GM21381 (cell line): ENCODE data around the gene BMP8A.
"Not testable (repeated sequence)": the region's sequence is repeated elsewhere in the genome, so short reads cannot be mapped to it uniquely, and the experiment has no call there.

Source experiments
- ATAC-seq: cut with Tn5 transposase; IDR thresholded peaks from one replicate; pipeline ENCODE4 v1.9.1; 2021; ENCODE audit warnings: mild to moderate bottlenecking, moderate library complexity; ENCODE audit not compliant: unreplicated experiment

BMP8A gene

DNA sequence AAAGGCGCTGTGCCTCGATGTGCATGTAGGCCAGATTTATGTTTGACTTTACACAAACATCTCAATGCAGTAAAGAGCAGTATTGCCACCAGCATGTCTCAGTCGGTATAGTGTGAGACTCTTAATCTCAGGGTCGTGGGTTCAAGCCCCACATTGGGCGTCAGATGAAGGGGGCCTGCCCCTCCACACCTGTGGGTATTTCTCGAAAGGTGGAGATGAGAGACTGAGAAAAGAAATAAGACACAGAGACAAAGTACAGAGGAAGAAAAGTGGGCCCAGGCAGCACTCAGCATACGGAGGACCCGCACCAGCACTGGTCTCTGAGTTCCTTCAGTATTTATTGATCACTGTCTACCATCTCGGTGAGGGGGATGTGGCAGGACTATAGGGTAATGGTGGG, 13.0 kb downstream of the BMP8A start:
- not testable (repeated sequence) for ATAC-seq

DNA sequence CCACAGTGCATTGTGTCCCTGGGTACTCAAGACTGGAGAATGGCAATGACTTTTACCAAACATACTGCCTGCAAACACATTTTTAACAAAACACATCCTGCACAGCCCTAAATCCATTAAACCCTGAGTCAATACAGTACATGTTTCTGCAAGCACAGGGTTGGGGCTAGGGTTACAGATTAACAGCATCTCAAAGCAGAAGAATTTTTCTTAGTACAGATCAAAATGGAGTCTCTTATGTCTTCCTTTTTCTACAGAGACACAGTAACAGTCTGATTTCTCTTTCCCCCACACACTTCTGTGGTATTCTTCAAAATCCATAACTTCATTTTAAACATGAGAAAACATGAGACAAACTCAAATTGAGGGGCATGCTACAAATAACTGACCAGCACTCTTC, 13.9 kb downstream of the BMP8A start:
- ATAC-seq, result no peak

DNA sequence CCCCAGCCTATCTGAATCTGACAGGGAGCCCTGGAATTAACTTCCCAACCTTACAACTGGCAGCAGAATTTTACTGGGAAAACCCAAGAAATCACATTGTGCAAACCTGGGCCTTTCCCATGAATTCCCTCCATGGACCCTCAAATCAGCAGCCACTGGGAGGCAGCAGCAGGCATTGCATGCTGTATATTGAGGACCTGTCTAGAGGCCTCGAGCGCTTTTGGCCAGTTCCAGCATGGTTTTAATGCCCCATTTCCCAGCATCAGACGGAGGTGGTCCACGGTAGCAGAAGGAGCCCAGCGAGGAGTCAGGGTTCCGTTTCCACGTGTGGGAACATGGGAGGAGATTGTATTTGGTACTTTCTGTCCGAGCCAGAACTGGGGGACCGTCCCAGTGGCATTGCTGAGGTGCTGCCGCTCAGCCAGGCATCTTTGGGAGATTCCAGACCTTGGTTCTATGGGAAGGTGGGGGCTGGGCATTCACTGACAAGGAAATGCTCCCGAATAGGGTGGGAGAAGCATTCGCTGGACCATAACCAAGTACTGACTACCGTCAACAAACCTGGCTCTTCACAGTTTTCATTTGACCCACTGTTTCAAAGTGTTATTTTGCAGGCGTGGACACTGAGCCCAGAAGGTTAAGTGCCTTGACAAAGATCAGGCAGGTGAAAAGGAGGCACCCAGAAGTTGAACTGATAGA, 15.9 kb downstream of the BMP8A start:
- no peak for ATAC-seq

DNA sequence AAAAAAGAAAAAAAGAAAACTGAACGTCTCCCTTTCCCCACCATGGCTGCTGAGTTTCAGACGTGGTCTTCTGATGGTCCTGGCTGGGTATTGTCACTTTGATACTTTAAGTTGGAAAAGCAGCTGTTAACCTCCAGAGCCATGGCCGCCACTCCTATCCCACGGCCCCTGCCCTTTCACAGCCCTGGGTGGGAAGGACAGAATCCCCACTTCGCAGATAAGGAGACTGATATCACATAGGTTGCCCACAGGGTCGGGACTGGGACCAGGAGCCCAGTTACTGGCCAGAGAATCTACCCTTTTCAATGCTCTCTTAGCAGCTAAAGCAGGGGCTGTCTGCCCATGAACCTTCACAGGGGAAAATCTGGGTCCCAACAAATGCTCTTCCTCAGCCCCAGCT, 16.8 kb downstream of the BMP8A start:
- ATAC-seq, result no peak

DNA sequence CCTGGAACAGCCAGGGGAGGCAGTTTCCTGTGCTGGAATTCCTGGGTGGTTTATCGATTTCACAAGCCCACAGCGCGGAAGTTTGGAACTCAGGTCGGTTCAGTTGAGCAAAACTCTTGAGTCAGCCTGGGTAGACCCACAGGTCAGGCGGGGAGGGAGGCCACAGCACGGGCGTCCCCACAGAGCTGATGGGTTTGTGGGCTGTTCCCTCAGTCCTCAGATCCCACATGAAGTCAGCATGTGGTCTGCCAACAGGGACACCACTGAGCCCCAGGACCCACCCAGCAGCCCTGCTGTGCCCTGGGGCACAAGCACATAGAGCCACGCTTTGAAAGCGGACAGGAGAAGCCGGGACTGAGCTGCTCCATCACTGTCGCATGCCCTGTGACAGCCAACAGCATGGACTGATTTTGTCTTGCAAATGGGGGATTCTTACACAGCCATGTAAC, 17.4 kb downstream of the BMP8A start:
- ATAC-seq, result peak; percentile 22

DNA sequence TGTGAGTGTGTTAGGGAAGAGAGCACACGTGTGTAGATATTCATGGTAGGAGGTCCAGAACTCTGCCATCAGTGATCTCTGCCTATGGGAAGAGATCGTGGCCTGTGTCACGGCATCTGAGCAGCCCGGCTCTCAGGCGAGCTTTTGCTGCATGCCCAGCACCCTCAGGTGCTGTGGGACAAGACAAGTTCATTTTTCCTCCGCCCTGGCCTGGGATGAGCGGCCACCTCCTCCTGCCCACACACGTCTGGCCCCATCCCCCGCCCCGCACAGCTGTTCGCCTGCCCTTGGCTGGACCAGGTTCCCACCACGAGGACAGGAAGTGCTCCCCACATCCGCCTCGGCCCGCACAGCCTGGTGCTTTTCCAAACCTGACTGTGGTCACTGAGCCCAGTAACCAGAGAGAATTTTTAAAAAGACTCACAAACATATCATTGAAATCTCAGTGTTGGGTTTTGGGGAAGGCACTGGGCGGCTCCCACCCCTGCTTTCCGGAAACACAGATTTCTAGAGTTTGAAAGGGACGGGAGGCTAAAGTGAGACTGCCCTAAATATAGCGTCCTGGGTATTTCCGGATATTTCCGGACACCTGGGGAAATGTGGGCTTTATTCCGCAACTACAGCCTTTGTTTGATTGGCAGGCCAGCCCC, 18.0 kb downstream of the BMP8A start:
- peak; percentile 61 for ATAC-seq

DNA sequence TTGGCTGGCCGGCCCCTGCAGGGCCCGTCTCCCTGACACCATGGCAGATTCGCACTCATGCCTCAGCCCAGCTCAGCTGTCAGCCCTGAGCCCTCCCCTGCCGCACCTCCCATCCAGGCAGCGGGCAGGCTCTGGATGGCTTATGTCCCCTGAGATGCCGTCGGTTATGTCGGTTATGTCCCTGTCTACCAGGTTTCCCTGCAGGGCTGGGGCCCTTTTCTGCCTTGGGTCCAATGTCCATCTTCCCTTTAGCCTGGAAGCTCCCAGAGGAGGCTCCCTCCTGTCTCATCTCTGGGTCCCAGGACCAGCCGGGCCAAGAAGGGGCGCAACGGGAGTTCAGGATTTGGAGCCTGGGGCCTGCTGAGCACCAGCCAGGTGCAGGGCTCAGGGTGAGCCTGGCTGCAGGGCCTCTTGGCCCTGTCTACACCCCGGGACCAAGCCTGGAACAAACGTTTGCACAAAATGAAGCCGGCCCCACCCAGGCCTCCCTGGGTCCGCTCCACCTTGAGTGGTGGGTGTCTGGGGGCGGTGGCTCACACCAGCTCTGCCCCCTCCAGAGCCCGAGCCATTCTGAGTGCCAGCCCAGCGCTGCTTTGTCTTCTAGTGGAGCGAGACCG, 19.2 kb downstream of the BMP8A start:
- ATAC-seq, result not testable (repeated sequence)

DNA sequence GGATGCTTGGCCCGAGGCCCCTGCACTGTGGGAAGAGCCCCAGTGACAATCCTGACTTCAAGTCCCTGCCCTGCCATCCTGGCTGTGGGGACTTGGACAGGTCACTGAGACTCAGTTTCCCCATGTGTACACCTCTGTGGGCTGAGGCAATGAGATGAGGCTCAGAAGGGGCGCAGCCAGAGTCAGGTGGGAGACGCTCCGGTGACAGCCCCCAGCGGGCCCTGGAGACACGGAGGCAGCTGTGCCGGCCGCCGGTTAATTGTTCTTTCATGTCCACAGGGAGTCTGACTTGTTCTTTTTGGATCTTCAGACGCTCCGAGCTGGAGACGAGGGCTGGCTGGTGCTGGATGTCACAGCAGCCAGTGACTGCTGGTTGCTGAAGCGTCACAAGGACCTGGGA, 20.0 kb downstream of the BMP8A start:
- not testable (repeated sequence) for ATAC-seq

DNA sequence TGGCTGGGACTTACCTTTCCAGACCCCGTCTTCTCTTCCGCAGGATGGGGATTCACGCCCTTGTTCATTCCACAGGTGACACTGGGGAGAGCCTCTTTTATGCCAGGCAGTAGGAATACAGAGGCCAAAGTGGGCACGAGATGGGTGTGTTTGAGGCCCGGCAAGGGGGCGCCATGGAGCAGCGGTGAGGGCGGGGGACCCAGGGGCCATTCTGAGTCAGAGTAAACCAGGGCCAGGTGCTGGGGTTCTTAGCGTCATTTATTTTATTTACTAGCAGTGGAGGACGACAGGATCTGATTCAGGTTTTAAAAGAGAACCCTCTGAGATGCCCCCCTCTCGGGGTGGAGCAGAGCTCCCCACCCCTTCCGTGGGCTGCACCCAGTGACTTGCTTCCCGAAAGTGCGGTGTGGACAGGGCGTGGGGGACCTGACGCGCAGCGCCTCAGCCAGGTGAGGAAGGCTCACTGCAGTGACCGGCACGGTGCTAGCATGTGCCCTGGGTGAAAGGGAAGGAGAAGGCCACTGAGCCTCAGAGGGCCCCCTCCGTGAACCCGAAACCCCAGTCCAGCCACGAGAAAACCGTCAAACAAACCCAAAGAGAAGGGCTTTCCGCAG, 20.9 kb downstream of the BMP8A start:
- not testable (repeated sequence) for ATAC-seq

DNA sequence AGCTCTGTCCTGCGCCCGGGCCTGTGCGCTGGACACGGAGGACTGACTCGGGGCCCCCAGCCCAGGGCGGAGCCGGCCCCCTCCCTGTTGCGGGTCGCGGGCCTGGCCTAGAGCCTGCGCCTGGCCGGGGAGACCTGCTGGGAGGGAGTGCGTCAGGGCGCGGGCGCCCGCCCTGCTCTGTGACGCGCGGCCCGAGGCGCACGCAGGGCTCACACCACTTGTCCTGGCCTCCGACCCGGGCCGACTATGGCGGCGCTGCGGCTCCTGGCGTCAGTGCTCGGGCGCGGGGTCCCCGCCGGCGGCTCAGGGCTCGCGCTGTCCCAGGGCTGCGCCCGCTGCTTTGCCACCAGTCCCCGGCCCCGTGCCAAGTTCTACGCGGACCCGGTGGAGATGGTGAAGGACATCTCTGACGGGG, 23.3 kb downstream of the BMP8A start:
- not testable (repeated sequence) for ATAC-seq

DNA sequence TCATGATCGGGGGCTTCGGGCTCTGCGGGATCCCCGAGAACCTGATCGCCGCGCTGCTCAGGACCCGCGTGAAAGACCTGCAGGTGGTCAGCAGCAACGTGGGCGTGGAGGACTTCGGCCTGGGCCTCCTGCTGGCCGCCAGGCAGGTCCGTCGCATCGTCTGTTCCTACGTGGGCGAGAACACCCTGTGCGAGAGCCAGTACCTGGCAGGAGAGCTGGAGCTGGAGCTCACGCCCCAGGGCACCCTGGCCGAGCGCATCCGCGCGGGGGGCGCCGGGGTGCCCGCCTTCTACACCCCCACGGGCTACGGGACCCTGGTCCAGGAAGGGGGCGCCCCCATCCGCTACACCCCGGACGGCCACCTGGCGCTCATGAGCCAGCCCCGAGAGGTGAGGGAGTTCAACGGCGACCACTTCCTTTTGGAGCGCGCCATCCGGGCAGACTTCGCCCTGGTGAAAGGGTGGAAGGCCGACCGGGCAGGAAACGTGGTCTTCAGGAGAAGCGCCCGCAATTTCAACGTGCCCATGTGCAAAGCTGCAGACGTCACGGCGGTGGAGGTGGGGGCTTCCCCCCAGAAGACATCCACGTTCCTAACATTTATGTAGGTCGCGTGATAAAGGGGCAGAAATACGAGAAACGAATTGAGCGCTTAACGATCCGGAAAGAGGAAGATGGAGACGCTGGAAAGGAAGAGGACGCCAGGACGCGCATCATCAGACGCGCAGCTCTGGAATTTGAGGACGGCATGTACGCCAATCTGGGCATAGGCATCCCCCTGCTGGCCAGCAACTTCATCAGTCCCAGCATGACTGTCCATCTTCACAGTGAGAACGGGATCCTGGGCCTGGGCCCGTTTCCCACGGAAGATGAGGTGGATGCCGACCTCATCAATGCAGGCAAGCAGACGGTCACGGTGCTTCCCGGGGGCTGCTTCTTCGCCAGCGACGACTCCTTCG, 24.0 kb downstream of the BMP8A start:
- not testable (repeated sequence) for ATAC-seq

DNA sequence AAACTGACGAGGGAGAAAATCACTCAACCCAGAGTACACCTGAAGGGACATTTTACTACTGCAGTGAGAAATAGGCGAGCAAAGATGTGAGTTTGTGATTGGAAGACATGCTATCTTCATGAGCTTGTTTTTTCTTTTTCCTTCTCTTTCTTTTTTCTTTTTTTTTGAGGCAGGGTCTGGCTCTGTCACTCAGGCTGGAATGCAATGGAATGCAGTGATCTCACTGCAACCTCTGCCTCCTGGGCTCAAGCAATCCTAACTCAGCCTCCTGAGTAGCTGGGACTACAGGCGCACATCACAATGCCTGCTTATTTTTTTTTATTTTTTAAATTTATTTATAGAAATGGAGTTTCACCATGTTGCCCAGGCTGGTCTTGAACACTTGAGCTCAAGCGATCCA, 25.4 kb downstream of the BMP8A start:
- ATAC-seq, result not testable (repeated sequence)

DNA sequence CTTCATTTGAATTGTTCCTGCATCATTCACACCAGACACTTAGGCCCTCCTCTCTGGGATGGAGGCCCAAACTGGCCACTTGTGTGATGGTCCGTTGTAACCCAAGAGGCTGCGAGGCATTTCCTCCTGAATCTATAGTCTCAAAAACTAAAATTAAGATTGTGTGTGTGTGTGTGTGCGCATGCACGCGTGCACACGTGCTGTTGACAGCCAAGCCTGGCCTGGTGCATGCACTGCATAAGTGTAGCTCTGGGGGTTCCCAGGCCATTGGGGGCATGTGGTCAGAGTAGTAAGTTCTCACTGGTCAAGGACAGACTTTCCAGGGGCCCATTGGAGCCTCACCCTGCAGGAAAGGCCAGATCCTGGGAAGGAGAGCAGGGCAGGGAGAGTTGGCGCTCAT, 26.5 kb downstream of the BMP8A start:
- not testable (repeated sequence) for ATAC-seq

DNA sequence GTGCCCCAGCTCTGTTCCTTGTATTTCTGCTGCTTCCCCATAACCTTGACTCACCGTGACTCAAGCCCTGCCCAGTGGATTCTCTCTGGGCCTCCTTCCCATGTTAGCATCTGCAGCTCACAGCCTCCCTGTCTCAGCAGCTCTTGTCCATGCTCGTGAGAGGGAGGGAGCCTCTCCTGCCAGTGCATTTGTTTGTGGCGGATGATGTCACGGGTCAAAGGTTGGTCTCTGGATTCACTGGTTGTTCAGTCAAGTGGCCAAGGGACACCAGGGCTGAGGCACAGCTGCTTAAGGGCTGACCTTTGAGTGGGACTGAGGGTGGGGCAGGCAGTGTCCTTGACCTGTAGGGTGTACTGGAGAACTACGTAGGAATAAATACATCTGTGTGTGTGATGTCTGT, 27.9 kb downstream of the BMP8A start:
- not testable (repeated sequence) for ATAC-seq

DNA sequence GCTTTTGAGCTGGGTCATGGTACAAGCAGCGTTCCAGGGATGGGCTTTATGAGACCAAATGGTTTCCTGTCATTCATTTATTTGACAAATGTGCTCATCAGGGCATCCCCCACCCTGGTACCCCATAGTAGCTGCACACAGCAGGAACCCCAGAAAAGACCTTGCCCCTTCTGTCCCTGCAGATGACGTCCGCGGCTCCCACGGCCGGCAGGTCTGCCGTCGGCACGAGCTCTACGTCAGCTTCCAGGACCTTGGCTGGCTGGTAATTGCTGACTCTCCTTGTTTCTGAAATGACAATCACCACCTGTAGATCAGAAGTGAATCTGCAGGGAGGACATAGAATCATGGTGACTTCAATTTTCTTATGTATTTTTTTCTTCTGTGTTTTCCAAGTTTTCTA, 30.8 kb downstream of the BMP8A start:
- not testable (repeated sequence) for ATAC-seq

DNA sequence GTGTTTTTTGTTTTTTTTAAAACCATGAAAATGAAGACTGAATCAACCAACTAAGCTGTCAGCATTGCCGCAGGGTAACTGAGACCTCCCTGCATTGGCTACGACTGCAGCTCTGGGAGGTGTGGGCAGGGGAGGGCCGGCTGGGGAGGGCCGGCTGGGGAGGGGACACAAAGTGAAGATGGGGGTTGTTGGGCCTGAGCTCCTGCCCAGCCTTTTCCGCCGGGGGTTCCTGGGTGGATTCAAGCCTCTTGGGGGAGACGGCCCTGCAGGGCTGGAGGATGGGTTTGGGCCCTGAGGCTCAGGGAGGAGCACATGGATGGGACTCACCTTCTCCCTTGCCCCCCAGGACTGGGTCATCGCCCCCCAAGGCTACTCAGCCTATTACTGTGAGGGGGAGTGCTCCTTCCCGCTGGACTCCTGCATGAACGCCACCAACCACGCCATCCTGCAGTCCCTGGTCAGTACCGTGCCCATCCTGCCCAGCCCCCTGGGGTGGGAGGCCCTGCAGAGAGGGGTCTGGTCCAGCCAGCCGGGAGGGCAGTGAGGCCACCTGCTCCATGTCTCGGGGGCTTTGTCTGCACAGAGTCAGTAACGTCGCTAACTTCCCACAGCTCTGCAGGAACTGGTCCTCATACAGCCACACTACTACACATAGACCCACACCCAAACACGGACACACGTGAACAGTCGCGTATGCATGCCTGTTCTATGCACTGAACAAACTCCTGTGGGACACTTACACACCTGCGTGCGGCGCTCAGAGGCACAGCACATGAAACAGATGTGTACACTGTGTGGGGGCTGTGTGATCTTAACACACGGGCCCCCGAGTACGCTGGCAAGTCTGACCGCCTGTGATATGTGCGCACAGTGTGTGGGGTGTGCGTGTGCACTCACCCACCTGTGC, 31.5 kb downstream of the BMP8A start:
- ATAC-seq, result no peak

DNA sequence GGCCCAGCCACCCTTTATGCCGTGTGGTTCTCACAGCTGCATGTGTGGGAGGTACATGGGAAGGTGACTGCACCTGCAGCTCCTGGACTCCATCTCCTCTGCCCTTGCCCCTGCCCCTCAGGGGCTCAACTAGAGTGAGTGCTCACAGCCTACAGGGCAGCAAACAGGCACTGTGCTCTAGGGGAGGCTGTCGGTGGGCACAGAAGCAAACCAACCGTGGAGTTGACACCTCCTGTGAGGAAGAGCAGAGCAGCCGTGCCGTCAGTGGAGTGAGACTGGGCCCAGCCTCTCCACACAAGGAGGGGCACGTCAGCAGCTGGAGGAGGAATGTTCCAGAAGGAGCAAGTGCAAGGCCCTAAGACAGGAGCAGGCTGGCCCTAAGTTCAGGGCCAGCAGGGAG, 32.7 kb downstream of the BMP8A start:
- ATAC-seq, result no peak

DNA sequence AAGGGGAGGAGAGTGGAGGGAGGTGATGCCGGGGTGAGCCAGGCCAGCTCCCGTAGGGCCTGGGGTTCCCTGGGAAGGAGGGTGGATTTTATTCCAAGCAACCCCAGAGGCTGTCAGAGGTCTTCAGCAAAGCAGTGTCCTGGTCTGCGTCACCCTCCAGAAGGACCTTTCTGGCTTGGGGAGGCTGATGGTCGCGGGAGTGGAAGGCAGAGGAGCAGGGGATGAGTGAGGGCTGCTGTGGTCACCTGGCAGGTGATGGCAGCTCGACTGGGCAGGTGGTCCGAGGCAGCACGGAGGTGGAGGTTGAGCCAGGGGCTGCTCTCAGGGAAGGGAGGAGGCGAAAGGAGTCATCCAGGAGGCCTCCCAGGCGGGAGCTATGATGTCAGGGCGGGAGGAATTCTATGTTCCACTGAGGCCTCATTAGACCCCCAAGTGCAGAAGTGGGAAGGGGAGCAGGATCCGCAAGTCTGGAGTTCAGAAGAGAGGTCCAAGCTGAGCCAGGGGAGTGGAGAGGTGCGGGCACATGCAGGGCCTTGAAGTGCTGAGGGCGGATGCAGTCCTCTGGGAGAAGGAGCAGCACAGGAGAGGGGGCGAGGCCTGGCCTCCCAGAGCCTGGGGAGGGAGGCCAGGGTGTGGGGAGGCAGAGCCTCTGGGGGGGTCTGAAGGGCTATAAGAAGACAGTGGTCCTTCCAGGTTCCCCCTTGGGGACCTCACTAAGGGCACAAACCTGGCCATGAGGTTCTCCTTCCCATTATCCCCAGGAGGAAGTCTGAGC, 33.3 kb downstream of the BMP8A start:
- ATAC-seq, result no peak
